Measurements from ENCODE around the gene SOS1. TPM values are rescaled to one million over a fixed set of nuclear protein-coding genes. Genes with fewer than 3 reads are reported as not detected.
A peak's percentile ranks its signal among the peaks of the same experiment; 100 is the strongest.

Gene SOS1
- total and polyA plus RNA-seq, 2 of the 13 experiments (the other 11 are each of a cell fraction or from before 2014, with no cell fraction given), result 20.8 to 60.4 TPM

DNA sequence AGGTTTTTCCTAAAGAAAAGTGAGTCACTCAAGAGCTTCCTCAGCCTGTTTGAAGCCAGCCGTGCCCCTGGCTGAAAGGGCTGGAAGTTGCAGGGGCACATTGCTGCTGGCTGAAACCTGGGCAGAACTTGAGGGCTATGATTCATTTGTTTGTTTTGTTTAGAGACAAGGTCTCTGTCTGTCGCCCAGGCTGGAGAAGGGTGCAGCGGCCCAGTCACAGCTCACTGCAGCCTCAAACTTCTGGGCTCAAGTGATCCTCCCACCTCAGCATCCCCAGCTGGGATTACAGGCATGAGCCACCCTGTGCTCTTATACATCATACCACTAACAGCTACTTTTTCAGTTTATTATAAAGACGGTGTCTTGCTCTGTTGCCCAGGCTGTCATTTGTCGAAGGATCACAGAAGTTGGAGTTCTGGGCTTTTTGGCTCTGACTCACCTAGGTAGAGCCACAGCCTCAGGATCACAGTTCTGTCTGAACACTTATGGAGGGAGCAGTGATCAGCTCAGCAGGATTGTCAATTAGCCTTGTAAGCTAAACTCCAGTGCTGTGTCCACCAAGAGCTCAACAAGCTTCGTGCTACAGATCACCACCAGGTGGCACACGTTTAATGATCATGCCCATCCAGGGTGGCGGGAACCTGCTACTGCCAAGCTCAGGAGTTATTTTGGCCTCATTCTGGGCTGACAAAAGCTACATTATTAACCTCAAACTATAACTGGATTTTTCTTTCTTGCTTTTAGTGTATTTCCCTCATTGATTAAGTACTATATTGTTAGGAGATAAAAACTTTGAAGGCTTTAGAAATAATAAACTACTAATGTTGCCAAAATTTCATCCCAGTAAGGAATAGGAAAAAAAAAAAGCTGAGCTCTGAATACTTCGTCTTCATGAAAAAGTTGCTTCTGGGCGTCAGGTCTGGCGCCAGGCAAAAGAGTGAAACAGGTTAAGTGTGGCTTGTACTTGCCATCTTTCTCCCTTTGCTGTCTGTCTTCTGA is 173.3 kb downstream of the SOS1 start (continued):
- peak; percentile 71 for TF ChIP-seq ZNF407 (CRISPR knock-in tag; IDR thresholded peaks at IDR 0.05; ENCODE audit: not compliant biosample characterization)
- TF ChIP-seq, protein P1, sequence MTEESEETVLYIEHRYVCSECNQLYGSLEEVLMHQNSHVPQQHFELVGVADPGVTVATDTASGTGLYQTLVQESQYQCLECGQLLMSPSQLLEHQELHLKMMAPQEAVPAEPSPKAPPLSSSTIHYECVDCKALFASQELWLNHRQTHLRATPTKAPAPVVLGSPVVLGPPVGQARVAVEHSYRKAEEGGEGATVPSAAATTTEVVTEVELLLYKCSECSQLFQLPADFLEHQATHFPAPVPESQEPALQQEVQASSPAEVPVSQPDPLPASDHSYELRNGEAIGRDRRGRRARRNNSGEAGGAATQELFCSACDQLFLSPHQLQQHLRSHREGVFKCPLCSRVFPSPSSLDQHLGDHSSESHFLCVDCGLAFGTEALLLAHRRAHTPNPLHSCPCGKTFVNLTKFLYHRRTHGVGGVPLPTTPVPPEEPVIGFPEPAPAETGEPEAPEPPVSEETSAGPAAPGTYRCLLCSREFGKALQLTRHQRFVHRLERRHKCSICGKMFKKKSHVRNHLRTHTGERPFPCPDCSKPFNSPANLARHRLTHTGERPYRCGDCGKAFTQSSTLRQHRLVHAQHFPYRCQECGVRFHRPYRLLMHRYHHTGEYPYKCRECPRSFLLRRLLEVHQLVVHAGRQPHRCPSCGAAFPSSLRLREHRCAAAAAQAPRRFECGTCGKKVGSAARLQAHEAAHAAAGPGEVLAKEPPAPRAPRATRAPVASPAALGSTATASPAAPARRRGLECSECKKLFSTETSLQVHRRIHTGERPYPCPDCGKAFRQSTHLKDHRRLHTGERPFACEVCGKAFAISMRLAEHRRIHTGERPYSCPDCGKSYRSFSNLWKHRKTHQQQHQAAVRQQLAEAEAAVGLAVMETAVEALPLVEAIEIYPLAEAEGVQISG (CRISPR knock-in tag; IDR thresholded peaks at IDR 0.05), result peak; percentile 49; the same call in 1 of the 2 replicates
- TF ChIP-seq TARDBP (CRISPR knock-in tag; IDR thresholded peaks at IDR 0.05), result no peak
- TF ChIP-seq IKZF4 (CRISPR knock-in tag; IDR thresholded peaks at IDR 0.05; ENCODE audit: borderline replicate concordance, low read depth, not compliant biosample characterization), result peak; percentile 18
- TF ChIP-seq, protein P2, sequence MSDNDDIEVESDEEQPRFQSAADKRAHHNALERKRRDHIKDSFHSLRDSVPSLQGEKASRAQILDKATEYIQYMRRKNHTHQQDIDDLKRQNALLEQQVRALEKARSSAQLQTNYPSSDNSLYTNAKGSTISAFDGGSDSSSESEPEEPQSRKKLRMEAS (IDR thresholded peaks at IDR 0.05), result peak; percentile 50; the same call in 1 of the 2 replicates
- TF ChIP-seq TBX3 (IDR thresholded peaks at IDR 0.05; ENCODE audit: borderline replicate concordance), result no peak
- TF ChIP-seq HNRNPL (IDR thresholded peaks at IDR 0.05; ENCODE audit: low read depth, low read length), result 0 out of 2 replicates have a peak, but pooled peaks have one; percentile 21
- TF ChIP-seq, protein P3, sequence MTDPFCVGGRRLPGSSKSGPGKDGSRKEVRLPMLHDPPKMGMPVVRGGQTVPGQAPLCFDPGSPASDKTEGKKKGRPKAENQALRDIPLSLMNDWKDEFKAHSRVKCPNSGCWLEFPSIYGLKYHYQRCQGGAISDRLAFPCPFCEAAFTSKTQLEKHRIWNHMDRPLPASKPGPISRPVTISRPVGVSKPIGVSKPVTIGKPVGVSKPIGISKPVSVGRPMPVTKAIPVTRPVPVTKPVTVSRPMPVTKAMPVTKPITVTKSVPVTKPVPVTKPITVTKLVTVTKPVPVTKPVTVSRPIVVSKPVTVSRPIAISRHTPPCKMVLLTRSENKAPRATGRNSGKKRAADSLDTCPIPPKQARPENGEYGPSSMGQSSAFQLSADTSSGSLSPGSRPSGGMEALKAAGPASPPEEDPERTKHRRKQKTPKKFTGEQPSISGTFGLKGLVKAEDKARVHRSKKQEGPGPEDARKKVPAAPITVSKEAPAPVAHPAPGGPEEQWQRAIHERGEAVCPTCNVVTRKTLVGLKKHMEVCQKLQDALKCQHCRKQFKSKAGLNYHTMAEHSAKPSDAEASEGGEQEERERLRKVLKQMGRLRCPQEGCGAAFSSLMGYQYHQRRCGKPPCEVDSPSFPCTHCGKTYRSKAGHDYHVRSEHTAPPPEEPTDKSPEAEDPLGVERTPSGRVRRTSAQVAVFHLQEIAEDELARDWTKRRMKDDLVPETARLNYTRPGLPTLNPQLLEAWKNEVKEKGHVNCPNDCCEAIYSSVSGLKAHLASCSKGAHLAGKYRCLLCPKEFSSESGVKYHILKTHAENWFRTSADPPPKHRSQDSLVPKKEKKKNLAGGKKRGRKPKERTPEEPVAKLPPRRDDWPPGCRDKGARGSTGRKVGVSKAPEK (CRISPR knock-in tag; IDR thresholded peaks at IDR 0.05; ENCODE audit: borderline replicate concordance), result 0 out of 2 replicates have a peak, but pooled peaks have one; percentile 51
- TF ChIP-seq MLX (CRISPR knock-in tag; IDR thresholded peaks at IDR 0.05), result no peak
- peak; percentile 81 for TF ChIP-seq ZNF331 (CRISPR knock-in tag; IDR thresholded peaks at IDR 0.05)
- TF ChIP-seq NFYC (CRISPR knock-in tag; IDR thresholded peaks at IDR 0.05), result 0 out of 2 replicates have a peak, but pooled peaks have one; percentile 15
- 0 out of 2 replicates have a peak, but pooled peaks have one; percentile 37 for TF ChIP-seq KLF6 (CRISPR knock-in tag; IDR thresholded peaks at IDR 0.05)

Measured in HepG2 (cell line).